ENCODE data around the gene CCDC69.

DNA sequence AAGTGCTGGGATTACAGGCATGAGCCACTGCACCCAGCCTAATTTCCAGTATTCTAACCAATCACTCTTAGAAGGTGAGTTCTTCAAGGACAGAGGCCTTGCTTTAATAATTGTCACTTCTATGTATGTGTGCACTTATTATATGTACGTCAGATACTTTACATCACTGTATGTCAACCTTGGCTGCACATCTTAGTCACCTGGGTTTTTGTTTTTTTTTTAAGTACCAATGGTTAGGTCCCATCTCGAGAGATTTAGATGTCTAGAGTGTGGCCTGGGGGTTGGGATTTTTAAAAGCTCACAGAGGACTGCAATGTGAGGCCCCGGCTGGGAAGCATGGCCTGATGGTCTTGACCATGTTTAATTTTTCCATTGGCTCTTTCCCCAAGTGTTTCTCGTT lies 19.2 kb upstream of the CCDC69 start:
- TF ChIP-seq POLR2AphosphoS5 (IDR thresholded peaks at IDR 0.05; ENCODE audit: low read depth, low read length): no peak
- TF ChIP-seq POLR2A (IDR thresholded peaks at IDR 0.05; ENCODE audit: low read depth, low read length): no peak
